ENCODE measurements around the gene DPH7.

GRCh38 chr9:137606005-137606621, 27.4 kb upstream of the DPH7 start:
- TF ChIP-seq POLR2AphosphoS5 (IDR thresholded peaks at IDR 0.05) (no peak), CTCF (IDR thresholded peaks at IDR 0.05) (no peak), POLR2A (IDR thresholded peaks at IDR 0.05) (no peak)
